ENCODE results near the gene CYP4F2. TPM values are rescaled to one million over a fixed set of nuclear protein-coding genes. Genes with fewer than 3 reads are reported as not detected.

Gene CYP4F2
- total and polyA plus RNA-seq, 2 of the 8 experiments (the other 6 are each of a cell fraction or from before 2014, with no cell fraction given): not detected

GRCh38 chr19:15926484-15926883 is 28.6 kb upstream of the CYP4F2 start:
- H3K27ac ChIP-seq (ENCODE audit: low read depth, low read length): no peak overlapping the region
- no peaks in the 10 kb centered on the region for H3K23me2 ChIP-seq (ENCODE audit: low read depth, low read length)
- H3K9ac ChIP-seq (replicated peaks in 1 of 4; ENCODE audit: extremely low read depth in 1 of 4, low read depth in 3 of 4, low read length in 3 of 4): no peak overlapping the region
- no peak overlapping the region for H3K56ac ChIP-seq (replicated peaks; ENCODE audit: insufficient read length, low read depth, low read length)
- no peaks in the 10 kb centered on the region for H4K20me1 ChIP-seq (replicated peaks in 1 of 2; ENCODE audit: control insufficient read depth in 1 of 2, insufficient read depth in 2 of 2, low read length in 2 of 2)
- no peak overlapping the region for H2AK5ac ChIP-seq (ENCODE audit: low read depth, low read length)
- H3K18ac ChIP-seq (ENCODE audit: extremely low read depth, low read length): no peak overlapping the region
- no peaks in the 10 kb centered on the region for H3K79me1 ChIP-seq (ENCODE audit: low read depth, low read length)
- H3K4me2 ChIP-seq (ENCODE audit: insufficient read depth in 1 of 2, low read depth in 2 of 2, low read length in 2 of 2): no peak overlapping the region
- H2BK5ac ChIP-seq (ENCODE audit: low read depth, low read length): no peak overlapping the region
- FAIRE-seq (no peak), DNase-seq (ENCODE audit: low read depth in 1 of 2, low spot score in 2 of 2) (no peak)
- H4K91ac ChIP-seq (replicated peaks; ENCODE audit: insufficient read length, low read length): no peak overlapping the region
- no peaks in the 10 kb centered on the region for H3K36me3 ChIP-seq (ENCODE audit: control insufficient read depth in 2 of 4, insufficient read depth in 4 of 4, low read length in 3 of 4)
- H3K4me3 ChIP-seq (ENCODE audit: extremely low read depth in 1 of 4, insufficient read depth in 2 of 4, low read depth in 3 of 4, low read length in 4 of 4): no peak overlapping the region
- no peak overlapping the region for H2BK15ac ChIP-seq (ENCODE audit: low read length)
- H4K5ac ChIP-seq (ENCODE audit: insufficient read length, low read depth, low read length): no peak overlapping the region
- no peak overlapping the region for H3K14ac ChIP-seq (ENCODE audit: insufficient read length)
- H3K27me3 ChIP-seq (replicated peaks in 1 of 4; ENCODE audit: control insufficient read depth in 3 of 4, extremely low read depth in 1 of 4, insufficient read depth in 3 of 4, low read length in 3 of 4): no peaks in the 10 kb centered on the region
- CTCF ChIA-PET (ENCODE audit: partially characterized antibody): no interaction called here
- H3K4me1 ChIP-seq (replicated peaks in 1 of 4; ENCODE audit: control insufficient read depth in 3 of 4, insufficient read depth in 4 of 4, low read length in 3 of 4): no peaks in the 10 kb centered on the region
- no peak overlapping the region for H2AFZ ChIP-seq (ENCODE audit: low read length)
- POLR2A ChIA-PET (ENCODE audit: partially characterized antibody): no interaction called here
- no peak overlapping the region for H2BK20ac ChIP-seq (ENCODE audit: low read length)
- H4K8ac ChIP-seq (ENCODE audit: extremely low read depth, insufficient read depth, low read length): no peak overlapping the region
- H3K4ac ChIP-seq (replicated peaks; ENCODE audit: insufficient read length, low read depth, low read length): no peak overlapping the region
- H3K9me3 ChIP-seq (ENCODE audit: insufficient read depth in 2 of 2, low read depth in 1 of 2, low read length in 1 of 2): peaks cover 81 to 95% of the 10 kb centered on the region in 2 experiments
- WGBS, 2 experiments (ENCODE audit: extremely low coverage in 1 of 2, insufficient coverage in 1 of 2, insufficient read length in 1 of 2, insufficient replicate concordance in 2 of 2, low coverage in 1 of 2, low lambda C conversion rate in 2 of 2, missing lambda C conversion rate in 1 of 2): 0% methylated on average over 1 of the region's 1 CpG; no CpG with 5 or more reads in 1 of the 2 experiments
- no peak overlapping the region for H2BK120ac ChIP-seq (replicated peaks; ENCODE audit: low read depth, low read length)
- no peaks in the 10 kb centered on the region for H3K79me2 ChIP-seq (ENCODE audit: control insufficient read depth in 1 of 2, insufficient read depth in 2 of 2, low read length in 2 of 2)
- H3K23ac ChIP-seq (ENCODE audit: insufficient read length): no peak overlapping the region
- no peak overlapping the region for H2BK12ac ChIP-seq (ENCODE audit: low read depth, low read length)
- no peak for TF ChIP-seq SIX5 (IDR thresholded peaks at IDR 0.05; ENCODE audit: low read depth, low read length)
- no peak for TF ChIP-seq CTCF (IDR thresholded peaks at IDR 0.05; ENCODE audit: control extremely low read depth in 1 of 3, insufficient read depth in 1 of 3, low read depth in 1 of 3, low read length in 3 of 3)
- TF ChIP-seq SAP30 (IDR thresholded peaks at IDR 0.05; ENCODE audit: insufficient read depth, insufficient replicate concordance, low read length): no peak
- no peak for TF ChIP-seq FOSL1 (IDR thresholded peaks at IDR 0.05; ENCODE audit: insufficient read depth, low read depth, low read length)
- no peak for TF ChIP-seq PHF8 (conservative IDR thresholded peaks at IDR 0.05; ENCODE audit: low read depth, low read length)
- no peak for TF ChIP-seq ATF2 (IDR thresholded peaks at IDR 0.05; ENCODE audit: low read length)
- no peak for TF ChIP-seq TAF7 (optimal IDR thresholded peaks at IDR 0.05; ENCODE audit: borderline replicate concordance, low read depth, low read length)
- no peak for TF ChIP-seq BRCA1 (IDR thresholded peaks at IDR 0.05; ENCODE audit: low read depth, low read length)
- no peak for TF ChIP-seq SRF (IDR thresholded peaks at IDR 0.05; ENCODE audit: low read depth, low read length)
- no peak for TF ChIP-seq HDAC6 (IDR thresholded peaks at IDR 0.05; ENCODE audit: low read depth, low read length)

Data from H1 (cell line).